ENCODE measurements around the gene TMEM135.

DNA sequence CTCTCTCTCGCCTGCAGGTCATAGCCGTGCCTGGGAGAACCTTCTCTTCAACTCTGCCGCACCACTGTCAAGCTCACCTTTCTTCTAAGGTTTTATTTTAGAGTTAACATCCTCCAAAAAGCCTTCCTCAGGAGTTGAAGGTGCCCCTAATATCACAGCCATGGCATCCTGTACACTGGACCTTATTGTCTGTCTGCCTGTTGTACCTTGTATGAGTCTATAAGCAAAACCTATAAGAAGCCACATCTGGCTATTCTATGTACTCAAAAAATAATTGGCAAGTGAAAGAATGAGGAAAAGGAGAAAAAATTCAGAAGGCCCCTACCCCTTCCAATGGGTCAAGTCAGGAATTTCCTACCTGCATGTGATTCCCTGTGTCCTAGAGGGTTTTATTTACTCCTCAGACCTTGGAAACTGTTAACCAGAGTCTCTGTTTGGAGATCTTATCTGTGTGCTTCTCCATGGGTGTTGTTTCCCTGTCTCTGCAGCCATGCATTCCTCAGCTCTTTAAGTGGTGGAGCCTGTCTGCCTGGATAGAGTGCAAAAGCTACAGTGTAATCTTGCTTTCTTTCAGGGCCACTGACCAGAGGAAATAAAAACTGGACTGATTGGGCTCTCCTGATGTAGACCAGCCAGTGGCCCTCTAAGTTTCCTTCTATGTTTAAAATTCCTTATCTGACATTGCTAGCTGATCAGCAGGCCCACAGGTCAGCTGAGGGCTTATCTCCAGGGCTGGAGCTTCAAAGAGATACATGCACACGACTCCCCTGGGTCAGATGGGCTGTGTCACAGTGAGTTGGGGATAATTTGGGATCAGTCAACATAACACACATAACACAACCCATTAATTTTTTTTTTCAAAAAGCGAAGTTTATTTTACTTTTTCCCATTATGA lies 37.6 kb upstream of the TMEM135 start:
- TF ChIP-seq POLR2A (IDR thresholded peaks at IDR 0.05), result no peak
- TF ChIP-seq, protein P1, sequence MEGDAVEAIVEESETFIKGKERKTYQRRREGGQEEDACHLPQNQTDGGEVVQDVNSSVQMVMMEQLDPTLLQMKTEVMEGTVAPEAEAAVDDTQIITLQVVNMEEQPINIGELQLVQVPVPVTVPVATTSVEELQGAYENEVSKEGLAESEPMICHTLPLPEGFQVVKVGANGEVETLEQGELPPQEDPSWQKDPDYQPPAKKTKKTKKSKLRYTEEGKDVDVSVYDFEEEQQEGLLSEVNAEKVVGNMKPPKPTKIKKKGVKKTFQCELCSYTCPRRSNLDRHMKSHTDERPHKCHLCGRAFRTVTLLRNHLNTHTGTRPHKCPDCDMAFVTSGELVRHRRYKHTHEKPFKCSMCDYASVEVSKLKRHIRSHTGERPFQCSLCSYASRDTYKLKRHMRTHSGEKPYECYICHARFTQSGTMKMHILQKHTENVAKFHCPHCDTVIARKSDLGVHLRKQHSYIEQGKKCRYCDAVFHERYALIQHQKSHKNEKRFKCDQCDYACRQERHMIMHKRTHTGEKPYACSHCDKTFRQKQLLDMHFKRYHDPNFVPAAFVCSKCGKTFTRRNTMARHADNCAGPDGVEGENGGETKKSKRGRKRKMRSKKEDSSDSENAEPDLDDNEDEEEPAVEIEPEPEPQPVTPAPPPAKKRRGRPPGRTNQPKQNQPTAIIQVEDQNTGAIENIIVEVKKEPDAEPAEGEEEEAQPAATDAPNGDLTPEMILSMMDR (IDR thresholded peaks at IDR 0.05), result no peak

All from right lobe of liver (tissue), 4 donors.